Stimulated activated CD8-positive, alpha-beta memory T cell treated with anti-CD3 and anti-CD28 coated beads, Interleukin-15, amount 100 ng/mL, for 48 hours (primary cell): Measurements from ENCODE around the gene NT5C2.

Experiments used
- DNase-seq, 2 donors: peaks; one replicate each; pipeline ENCODE4 v3.0.0-alpha.2; 2020; ENCODE audit warnings: low read depth in 2 of 2

The NT5C2 gene

GRCh38 chr10:103062854-103063590 lies 130.1 kb downstream of the NT5C2 start:
- no peak for DNase-seq

DNA sequence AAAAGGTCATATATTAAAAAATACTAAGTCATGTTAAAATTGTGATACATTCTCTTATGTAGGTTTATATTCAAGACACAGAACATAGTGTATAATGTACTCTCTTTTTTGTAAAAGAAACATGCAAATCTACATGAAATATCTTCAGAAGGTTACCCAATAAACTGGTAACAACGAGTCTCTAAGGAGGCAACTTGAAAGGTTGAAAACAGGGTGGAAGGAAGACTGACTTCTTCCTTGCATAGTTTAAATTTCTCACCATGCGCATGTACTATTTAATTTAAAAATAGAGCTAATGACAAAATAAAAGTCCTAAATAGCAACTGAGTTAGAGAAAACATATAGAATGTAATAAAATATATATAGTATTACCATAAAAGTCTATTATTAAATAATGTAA lies 132.5 kb downstream of the NT5C2 start:
- no peak for DNase-seq

- DNase-seq: no peak
Measured at GRCh38 chr10:103058034-103058433, 135.0 kb downstream of the NT5C2 start.

DNA sequence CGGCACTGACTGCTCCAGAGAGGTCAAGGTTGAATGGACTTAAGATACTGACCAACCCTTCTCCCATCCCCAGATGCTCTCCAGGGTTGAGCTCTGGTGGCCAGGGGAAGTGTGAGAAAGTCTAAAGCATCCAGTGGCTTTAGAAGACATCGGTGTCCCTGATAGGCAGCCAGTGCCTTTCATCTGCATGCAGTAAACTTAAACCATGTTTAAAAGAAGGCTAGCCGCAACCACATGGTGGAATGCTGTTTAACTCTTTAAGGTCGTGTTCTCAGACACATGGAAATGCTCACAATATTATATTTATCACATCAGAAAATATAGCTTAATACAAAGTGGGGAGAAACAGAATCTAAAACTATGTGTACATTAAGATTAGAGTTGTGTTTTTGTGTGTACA lies 138.0 kb downstream of the NT5C2 start:
- DNase-seq: no peak

DNA sequence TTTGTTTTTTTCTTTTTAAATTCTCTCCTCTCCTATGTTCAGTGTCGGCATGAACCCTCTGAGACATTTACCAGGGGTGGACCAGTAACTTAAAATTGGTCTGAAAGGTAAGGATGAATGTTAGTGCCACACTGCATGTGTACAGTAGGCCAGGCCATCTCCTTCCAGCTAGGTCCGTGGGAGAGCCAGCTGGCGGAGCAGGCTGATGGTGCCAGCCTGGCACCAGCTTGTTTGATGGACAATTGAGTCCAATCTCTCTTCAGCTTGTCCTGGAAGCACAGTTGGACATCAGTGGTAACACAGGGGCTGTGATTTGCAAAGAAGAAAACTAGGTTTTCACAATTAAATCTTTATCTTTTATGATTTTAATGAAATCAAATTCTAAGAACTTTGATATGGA lies 138.5 kb downstream of the NT5C2 start:
- DNase-seq: no peak

DNA sequence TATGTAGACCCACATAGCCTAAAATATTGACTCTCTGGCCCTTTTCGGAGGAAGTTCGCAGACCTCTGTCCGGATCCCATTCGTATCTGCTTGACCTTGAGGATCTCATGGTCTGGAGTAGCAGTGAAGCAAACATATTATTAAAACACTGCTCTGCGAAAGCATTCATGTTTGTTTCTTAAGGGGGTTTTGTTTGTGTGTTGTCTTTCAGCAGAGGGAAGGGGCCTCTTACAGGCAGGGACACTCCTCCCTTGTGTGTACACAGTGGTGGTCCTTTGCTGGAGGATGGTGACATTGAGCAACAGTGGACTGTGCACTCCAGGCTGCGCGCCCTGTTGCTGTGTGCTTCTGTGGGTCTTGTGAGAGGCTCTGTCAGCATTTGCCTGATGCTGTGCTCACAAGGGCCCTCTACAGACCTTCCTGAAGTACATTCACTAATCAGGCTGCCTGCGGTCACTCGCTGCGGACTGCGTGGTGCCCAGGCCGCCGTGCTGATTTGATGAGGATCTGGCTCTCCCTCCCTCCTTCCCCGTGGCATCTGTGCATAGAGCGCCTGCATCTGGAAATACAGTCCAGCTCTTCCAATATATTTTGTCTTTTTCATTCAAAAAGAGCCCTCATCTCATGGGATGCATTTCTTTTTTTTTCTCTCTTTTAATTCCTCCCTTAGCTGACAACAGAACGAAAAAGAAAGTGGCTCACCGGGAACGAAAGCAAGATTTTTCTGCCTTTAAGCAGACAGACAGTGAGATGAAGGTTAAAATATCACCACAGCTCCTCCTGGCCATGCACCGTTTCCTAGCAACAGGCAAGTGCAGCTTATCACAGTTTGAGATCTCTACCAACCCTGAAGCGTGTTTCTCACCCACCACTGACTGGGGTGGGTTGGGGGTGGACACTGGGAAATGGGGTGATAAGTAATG lies 139.2 kb downstream of the NT5C2 start:
- peak; percentile 28 to 32 for DNase-seq

DNA sequence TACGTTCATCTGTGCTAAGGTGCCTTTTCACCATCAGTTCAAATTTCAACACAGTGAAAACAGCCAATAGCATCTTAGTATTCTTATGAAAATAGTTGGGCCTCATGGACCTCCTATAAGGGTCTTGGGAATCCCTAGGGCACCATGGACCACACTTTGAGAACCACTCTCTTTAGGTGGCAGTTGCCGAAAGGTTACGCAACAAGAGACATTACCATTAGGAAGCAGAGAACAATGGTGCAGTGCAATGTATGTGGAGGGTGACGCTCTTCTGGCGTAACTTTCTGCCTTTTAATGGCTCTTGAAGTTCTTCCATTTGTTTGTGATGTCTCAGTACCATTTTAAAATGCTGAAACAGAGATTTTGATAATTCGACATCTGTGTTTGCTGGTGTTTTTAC lies 143.8 kb downstream of the NT5C2 start:
- DNase-seq: no peak

DNA sequence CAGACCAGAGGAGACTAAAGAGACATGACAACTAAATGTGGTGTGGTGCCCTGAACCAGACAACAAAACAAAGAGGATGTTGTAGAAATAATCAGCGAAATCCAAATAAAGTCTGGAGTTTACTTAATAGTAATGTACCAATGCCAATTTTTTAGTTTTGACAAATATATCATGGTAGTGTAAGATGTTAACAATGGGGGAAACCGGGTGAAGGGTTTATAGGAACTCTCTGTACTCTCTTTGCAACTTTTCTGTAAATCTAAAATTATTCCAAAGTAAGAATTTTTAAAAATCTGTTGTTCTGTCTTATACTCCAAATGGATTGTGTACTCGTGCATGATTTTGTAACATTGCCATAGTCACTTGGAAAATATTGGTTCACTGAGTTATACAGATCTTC lies 145.7 kb downstream of the NT5C2 start:
- no peak for DNase-seq

- no peak for DNase-seq
Measured at GRCh38 chr10:103045961-103046360, 147.1 kb downstream of the NT5C2 start.

DNA sequence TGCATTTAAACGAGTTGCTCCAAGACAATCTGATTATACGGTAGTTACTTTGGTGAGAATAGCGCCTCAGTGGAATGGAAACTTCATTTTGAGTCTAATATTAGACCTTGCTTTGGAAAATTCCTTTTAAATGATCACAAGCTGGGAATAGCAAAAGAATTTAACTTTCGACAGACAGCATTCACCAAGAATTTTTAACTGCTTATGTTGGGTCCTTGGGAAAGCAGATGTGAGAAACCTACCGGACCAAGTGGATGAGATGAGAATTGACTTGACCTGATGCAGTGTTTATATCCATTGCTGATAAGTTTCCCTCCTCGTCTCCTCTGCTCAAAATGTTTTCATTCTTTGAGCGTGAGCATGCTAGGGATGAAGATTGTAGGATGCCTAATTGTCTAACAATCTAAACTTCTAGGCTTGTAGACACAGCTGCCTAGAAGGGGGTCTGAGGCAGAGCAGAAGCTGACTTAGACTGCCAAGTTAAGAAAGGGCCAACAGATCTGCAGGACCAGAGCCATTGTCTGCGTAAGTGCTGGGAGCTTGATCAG lies 148.1 kb downstream of the NT5C2 start:
- DNase-seq: no peak

GRCh38 chr10:103042908-103043307 lies 150.2 kb downstream of the NT5C2 start:
- DNase-seq: no peak

DNA sequence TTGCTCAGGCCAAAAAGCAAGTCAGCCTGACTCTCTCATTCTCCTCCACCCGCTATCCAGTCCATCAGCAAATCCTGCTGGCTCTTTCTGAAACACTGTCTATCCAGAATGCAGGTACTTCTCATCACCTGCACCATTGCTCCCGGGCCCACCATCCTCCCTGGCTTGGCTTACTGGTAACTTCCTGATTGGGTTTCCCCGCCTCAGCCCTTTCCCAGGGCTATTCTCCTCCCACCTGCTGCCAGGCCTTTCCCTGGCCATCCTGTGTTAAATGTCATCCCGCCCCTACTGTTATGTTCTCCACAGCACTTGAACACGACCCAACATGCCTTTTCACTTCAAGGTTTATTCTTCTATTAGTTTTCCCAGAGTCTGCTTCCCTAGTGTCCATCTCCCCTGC lies 150.9 kb downstream of the NT5C2 start:
- DNase-seq: no peak

DNA sequence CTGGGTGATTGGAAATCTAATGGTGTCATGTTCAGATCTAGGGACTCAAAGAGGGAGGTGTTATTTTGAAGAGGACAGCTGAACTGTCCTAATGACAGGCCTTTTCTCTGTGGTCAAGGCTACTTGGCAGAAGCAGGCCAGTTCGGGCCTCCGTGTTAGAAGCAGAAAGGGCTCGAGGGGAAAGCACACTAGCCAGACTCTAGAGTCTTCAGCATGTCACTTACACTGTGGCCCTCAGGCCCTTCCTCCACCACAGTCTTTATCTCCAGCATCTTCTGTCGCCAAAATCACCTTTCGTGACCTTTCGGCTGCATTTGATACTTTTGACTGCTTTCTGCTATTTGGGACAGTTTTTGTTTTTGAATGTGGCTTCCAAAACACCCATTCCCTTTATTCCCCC lies 151.7 kb downstream of the NT5C2 start:
- no peak for DNase-seq

- DNase-seq: no peak
Measured at GRCh38 chr10:103040418-103040817, 152.7 kb downstream of the NT5C2 start.

DNA sequence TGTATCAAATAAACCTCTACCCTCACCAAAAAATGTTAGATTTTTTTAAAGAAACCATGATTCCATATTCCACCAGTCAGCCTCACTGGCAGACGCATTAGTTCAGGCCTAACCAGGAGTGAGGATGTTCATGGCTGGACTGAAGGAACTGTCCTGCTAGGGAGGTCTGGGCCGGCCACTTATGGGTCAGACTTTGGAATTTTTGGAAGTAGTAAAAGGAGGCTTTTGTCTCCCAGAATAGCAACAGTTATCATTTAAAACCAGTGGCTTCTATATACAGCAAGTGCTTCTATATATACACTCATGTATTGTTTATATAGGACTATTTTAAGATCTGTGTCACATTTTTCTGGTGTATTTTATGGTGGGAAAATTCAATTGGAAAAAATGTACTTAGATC lies 154.5 kb downstream of the NT5C2 start:
- no peak for DNase-seq
